GM03348 (cell line): ENCODE measurements around the gene TIRAP.
A peak's percentile ranks its signal among the peaks of the same experiment; 100 is the strongest.

Experiments
- DNase-seq: peaks from one replicate; pipeline ENCODE4 v3.0.0; 2012; ENCODE audit warnings: low spot score

TIRAP gene

DNA sequence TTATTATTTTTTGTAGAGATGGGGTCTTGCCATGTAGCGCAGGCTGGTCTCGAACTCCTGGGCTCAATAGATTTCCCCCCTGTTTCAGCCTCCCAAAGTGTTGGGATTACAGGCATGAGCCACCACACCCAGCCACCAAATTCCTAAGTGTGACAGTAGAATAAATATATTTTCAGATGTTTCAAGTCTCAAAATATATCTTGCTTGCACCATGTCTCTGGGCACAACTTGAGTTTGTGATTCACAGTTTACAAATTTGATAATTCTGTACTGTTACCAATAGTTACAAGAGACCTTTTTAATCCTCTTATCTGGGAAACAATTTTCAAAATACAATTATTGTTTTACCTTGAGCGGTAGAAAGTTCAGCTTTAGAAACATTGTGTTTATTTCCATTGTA lies 40.1 kb downstream of the TIRAP start:
- DNase-seq: no peak

DNA sequence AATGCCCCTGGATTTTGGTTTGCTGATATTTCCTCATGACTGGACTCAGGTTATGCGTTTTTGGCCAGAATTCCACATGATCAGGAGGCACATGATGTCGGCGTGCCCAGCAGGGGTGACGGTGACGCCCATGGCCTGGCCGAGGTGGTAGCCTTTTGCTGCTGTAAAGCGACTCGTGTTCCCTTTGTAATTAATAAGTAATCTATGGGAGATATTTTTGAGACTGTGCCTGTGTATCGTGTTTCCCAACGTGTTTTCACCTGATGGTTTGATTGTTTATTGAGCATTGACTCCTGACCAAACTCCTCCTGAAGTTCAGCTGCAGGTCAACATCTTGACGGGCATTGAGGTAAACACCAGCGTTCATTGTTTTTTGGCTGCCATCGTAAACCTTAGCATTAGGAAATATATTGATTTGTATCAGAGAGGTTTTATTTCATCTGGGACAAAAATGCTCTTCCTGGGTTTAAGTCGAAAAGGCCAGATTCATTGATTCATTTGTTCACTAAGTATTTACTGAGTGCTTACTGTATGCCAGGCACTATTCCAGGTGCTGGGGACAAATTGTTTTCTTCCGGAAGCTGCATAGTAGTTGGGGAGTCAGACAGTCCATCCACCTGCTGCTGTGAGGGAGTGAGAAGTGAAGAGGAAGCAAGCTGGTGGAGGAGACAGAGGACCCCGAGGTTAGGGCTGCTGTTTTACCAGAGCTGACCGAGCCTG lies 44.5 kb downstream of the TIRAP start:
- DNase-seq: no peak

DNA sequence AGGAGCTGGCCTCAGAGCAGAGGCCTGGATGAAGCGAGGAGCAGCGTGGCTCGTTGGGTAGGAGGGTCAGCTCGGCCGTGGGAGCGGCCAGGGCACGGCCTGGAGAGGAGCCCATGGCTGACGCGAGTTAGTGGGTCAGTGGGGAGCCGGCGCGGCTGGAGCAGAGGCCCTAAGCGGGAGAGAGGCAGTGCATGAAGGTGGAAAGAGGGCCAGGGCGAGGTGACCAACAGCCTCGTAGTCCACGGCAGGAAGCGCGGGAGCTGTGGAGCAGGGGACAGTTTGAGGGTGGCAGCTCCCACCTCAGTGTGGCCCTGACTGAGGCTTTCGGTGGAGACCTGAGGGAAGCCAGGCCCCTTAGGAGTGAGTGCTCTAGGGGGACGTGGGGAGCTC lies 45.1 kb downstream of the TIRAP start:
- no peak for DNase-seq

DNA sequence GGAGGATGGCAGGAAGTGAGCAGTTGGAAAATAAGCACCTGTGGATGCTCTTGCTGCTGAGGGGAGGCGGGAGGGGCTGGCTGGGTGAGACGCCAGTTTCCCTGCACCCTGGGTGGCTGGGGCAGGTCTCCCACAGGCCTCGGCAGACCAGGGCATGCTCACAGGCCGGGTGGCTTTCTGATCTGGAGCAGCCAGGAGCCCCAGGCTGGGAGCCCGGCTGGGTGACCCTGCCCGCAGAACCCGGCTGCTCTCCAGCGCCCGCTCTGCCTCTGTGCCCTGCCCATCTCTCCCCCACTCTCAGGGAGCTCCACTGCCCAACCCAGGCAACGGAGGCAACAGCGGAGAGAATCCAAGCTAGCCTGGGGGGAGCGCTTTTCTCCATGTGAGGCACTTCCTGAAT lies 45.6 kb downstream of the TIRAP start:
- DNase-seq: no peak

DNA sequence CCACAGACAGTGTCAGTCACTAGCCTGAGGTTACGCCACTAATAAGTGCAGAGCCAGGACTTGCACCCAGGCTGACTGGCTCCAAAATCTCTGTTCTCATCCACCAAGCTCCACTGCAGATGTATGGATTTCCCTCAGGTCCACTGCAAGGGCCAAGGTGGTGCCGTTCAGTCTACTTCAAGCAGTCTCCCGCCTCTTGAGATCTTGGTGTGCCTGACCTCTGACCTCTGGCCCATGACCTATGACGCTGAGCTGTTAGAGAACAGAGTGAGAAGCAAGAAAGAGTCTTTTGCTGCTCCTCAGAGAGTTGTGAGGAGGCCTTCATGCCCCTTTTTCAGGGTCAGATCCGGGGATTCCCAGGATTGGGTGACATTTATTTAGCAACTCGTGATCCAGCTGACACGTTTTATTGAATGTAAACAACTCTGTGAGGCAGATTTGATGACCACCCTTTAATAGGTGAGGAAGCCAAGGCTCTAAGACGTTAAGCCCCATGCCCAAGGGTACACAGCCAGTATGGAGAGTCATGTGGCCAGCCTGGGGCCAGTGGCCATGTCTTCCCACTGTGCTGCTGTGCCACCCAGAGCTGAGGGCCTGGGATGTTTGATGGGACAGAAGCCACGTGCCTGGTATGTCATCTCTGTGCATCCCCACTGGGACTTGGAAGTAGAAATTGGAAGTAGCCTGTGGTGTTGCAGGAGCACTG lies 46.2 kb downstream of the TIRAP start:
- DNase-seq: no peak

DNA sequence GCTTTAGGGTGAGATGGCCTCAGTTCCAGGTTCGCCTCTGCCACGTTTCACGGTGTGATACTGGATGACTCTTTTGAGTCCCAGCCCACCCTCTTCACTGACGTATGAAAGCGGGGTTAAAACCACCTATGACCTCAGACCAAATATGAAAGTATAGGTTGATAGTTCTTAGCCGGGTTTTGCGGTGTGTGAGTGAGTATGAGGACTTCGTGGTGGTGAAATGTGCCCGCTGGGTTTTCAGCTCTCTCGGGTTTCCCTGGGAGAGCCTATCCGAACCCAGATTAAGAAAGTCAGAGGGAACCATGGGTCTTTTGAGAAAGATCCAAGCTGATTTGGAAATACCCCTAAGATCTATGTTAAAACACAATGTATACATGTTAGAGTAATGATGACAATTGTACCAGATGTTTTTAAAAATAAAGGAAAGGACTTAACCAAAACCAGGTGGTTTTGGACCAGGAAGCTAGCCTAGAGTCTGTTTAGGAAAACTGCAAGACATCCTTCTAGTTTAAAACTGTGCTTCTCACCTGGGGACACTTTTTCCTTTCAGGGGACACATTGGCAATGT lies 46.8 kb downstream of the TIRAP start:
- DNase-seq: no peak

DNA sequence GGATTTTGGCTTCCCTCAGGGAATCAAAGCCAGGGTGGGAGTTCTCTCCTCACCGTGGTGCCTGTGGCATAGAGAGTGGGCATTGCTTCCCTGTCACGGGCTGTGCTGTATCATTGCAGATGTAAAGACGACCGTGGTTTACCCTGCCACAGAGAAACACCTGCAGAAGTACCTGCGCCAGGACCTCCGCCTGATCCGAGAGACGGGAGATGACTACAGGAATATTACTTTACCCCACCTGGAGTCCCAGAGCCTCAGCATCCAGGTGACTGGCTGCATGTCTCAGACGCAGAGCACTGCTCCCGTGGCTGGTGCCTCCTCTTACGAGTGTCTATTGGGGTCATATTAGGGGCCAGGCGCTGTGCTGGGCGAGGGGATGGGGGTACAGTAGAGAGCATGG lies 48.4 kb downstream of the TIRAP start:
- no peak for DNase-seq

DNA sequence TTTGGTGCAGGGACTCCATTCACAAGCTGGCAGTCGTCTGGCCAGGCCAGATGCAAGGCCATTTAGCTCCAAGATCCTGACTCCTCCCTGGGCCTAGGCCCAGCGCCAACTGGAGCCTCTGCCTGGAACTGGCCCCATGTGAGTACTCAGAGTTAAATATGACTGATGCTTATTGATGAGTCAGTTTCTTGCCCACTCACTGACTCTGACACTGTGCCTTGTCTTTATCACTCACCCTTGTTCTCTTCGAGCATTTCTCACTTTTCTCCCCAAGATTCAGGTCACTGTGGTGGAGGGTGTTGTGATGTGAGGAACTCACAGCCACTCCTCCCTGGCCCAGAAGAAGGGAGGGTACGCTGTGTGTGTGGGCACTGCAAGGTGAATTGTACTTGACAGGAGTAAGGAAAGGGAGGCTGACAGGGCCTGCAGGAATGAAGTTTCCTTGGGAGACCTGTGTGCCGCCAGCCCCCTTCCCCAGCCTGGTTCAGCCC lies 49.4 kb downstream of the TIRAP start:
- DNase-seq: peak; percentile 92

DNA sequence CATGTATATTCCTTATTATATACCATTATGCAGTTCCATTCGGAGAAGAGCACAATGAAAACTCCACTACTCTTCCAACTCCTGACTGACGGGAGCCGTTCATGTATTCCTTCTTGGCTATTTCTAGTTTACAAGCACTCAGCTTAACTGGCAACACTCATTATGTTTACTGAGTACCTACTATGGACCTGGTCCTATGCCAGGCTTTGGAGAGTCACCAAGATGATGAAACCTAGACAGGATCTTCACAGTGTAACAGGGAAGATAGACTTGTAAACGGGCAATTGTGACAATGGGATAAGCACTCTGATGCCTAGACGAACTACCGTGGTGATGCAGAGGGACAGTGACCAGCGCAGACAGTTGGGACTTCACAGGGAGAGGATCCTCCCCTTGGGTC lies 50.2 kb downstream of the TIRAP start:
- DNase-seq: no peak

DNA sequence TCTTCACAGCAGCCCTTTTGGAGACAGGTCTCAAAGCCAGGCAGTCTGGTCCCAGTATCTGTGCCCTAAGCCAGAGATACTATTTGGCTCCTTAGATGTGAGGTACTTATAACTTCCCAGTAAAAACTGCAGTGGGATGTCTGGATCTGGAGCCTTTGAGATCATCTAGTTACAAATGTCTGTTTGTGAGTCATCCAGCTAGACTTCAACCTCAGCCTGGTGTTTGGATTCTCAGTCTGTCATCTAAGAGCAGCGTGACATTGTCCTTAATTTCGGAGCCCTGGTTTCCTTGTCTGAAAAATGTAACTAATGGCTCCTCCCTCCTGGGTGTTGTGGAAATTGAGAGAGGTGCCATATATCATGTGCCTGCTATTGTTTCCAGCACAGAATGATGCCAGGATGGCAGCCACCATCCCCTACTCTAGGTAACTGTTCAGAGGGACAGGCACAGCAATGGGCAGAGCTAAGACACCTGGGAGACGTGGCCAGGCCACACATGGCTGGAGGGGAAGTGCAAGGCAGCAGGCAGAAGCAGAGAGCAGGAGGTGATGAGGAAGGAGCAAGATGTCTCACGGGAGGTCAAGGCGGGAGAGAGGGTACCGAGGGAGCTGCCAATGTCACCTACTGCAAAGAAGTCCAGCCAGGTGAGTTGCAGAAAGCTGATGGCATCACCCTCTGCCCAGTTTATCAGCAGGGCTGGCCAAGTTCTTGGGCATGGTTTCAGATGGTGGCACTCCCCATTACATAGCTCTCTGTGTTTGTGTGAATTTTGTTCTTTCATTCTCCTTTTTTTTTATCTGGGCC lies 52.0 kb downstream of the TIRAP start:
- DNase-seq: peak; percentile 59

DNA sequence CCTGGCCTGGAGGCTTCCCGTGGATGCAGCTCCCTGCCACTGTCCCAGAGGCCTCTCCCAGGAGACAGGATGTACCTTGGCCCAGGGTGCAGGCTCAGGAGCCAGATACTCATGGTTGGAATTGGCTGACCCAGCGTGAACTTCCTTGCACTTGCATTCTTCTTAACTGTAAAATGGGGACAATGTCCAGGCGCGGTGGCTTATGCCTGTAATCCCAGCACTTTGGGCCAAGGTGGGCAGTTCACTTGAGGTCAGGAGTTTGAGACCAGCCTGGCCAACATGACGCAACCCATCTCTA lies 52.5 kb downstream of the TIRAP start:
- no peak for DNase-seq

DNA sequence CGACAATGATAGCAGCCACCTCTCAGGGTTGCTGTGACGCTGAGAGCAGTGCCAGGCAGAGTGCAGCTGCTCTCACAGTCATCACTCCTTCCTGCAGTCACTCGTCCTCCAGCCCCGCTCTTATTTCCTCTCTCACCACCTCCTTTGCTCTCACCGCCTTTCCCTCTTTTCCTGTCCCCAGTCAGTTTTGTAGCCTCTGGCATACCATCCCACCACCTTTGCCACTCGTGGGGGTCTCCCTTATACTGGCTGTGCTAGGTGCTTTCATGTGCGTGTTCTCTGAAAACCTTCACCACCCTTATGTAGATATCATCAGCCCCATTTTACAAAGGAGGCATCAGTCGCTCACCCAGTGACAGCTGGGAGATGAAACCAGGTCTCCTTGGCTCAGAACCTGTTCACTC lies 53.2 kb downstream of the TIRAP start:
- no peak for DNase-seq

DNA sequence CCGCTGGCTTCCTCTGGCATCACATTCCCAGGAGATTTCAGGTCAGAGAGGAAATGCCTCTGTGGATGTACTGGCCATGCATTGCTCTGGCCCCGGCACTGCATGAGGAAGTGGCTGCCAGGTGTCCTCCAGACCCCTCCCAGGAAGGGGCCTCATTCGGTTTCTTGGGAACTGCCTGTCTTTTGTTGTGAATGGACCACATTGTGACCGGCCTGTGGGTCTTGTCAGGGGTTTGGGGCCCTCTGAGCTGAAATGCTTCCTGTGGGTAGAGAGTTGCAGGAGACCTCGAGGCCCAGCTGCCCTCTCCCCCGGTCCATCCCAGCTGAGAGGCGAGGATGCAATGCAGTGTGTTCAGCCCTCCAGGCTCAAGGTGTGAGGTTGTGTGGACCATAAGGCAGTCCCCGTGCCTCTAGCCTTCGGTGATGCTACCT lies 53.8 kb downstream of the TIRAP start:
- no peak for DNase-seq

DNA sequence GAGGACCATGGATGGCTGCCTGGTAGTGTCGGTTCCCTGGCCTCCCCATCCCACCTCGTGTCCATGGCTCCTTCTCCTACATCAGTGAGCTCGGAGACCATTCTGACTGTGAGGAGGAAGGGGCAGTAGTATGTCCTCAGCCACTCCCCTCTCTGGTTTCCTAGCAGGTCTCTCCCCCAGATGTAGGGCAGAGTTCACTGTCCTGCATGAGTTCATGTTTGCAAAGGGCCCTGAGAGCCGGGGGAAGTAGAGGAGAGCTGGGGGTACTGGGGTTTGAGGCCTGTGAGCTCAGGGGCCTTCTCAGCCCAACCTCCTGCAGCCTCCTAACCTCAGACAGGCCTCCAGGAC lies 54.2 kb downstream of the TIRAP start:
- DNase-seq: no peak

DNA sequence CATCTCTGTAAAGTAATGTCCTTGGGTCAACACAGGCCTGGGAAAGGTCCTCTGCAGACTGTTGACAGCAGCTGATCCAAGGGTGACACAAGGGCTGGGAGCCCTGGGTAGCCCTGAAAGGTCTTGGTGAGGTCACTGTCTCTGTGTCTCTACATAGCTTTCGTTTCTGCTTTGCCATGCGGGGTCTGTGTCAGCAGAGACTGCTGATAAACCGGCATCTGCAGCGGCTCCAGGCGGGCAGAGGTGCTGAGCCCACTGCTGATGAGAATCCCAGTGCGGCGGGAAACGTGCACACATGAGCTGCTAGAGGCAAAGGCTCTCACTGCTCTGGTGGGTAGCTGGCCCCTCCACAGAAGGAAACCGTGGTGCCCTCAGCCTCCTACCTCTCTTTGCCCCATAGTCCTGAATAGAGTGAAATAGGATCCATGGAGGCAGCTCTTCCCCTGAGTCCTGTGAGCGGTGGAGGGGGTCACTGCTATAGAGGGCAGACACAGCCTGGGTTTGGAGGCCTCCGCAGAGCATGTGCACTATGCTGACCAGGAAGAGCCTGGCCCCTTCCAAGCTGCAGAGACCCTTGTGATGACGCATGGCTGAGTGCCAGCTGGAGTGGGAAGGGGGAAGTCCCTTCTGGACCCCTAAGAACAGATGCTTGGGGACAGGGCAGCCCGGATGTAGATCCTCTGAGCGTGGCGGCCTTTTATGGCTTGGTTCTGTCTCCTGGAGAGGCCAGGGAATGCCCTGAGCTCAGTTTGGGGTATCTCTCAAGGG lies 54.8 kb downstream of the TIRAP start:
- DNase-seq: no peak

DNA sequence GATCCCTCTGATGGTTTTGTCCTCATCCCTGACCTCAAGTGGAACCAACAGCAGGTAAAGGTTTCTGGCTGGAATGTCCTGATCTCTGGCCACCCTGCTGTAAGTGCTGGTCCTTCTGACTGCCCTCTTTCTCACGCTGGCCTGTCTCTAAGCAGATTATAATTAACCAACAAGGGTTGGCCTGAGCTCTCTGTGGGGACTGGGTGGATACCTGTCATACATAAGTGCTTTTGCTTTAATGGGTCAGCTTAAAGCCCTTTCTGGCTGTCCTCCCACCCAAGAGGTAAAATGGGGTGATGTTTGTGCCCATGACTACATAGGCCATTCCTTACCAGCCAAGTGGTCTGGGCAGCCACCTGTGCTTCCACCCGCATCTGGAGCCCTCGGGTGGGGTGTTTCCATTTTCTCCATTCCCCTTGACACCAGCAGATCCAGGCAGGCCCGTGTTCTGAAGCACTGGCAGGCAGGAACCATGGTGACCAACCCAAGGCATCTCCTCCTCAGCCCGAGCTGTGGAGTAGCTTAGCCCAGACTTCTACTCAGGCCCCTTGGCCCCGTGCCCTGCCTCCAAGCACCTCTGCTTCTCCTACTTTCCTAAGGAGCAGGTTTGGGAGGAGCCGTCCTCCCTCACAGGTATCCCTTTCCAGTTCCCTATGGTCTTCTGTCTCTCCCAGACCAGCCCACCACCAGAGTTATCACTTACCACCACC lies 55.6 kb downstream of the TIRAP start:
- DNase-seq: no peak

DNA sequence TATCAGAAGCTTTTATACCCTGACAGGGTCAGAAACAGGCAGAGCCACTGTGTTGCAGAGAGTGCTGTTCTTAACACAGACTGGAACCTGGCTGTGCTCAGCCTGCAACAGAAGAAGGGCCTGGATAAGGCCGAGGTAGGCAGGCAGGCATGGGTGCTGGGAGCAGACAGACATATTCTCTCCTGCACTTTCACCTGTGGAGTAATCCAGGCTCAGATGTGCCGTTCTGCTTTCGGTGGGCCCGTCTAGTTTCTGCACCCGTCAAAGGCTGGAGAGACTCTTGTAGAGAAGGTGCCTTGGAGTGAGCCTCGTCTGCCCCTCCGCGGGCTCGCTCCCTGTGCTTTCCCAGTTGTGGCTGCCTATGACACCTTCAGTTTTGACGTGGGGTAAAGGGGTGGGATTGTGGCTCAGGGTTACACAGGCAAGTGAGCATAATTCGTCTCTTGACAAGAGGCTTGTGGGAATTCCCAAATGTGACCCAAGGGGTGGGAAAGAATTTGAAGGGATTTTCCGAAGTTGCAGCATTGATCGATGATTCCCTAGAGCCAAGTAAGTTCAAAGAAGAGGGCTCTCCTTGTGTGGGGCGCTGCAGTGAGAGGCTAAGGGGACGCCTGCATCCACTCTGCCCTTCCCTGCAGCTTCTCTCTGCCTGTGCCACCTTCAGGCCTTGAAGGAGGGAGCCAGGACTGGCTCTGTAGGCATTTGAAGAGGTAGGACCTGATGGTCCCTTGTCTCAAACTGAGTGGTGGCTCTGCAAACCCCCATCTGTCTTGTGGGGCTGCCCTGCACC lies 56.4 kb downstream of the TIRAP start:
- no peak for DNase-seq

DNA sequence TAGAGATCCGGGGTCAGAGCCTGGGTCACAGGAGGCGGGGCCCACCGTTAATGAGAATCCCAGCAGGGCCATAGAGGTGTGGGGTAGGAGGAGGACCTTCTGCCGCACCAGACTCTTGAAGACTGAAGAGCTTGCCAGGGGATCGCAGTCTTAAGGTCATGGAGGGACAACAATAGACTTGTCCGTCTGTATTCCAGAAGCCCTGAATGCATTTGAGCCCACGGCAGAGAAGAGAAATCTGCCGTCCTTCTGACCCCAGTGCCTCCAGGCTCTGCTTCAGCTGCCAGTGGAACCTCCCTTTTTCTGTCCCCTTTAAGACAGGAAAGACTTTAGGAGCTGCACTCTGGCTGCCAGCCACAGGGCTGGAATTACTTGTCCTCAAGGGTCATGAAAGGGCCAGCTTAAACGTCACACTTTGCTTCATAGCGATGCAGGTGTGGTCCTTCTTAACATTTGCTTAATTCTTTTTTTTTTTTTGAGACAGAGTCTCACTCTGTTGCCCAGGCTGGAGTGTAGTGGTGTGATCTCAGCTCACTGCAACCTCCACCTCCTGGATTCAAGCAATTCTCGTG lies 57.1 kb downstream of the TIRAP start:
- DNase-seq: no peak

DNA sequence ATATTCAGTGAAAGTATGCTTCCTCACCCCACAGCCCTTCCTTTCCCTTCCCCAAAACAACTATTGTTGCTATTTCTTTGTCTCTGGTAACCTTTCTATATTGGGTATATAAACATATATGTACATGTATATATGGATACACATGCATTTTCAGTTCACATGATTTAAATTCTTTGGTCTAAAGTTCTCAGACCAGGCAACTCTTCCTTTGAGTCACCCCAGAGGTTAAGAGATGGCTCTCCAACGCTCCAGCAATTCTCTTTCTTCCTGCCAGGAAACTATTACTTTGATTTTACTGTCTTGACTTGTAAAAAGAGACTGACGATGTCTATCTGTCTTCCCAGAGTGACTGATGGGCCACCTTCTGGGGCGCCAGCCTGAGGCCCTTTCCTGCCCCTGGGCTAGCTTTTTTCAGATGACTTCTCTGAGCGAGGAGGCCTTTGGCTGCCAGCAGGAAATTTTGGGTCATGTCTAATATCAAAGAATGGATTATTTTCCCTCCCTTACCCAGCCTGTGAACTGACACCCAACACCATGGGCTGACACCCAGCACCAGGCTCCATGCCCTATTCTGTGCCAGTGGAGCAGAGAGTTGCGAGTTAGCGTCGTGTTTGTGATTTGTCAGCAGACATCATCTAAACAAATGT lies 58.2 kb downstream of the TIRAP start:
- no peak for DNase-seq

DNA sequence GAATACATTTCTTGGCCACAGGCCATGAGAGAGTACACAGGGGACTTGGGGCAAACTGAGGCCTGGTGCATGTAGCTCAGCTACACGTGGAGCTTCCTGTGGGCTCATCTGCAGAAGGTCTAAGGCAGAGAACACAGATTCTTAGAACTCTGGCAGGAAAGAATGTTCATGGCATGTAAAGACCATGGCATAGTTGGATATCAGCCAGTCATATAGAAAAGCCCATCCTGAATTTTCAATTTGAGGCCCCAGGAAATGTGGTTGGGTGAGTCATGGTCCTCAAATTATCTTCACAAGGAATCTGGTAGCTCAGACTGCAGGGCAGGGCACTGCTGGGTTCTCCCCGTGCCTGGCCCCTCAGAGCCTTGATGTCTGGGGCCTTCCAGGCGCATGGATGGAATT lies 58.9 kb downstream of the TIRAP start:
- DNase-seq: peak; percentile 61
